Activated CD8-positive, alpha-beta T cell treated with anti-CD3 and anti-CD28 coated beads, Interleukin-2, amount 10 ng/mL, durations not matched to agents 7 days and 5 days (primary cell): ENCODE measurements around the gene BIVM. TPM values are rescaled to one million over a fixed set of nuclear protein-coding genes. Genes with fewer than 3 reads are reported as not detected.

ENCODE experiments used
- ATAC-seq: fragments of 150-1000 bp; cut with Tn5 transposase; one replicate; pipeline ENCODE4 v1.10.0; 2021; ENCODE audit warnings: moderate library complexity
- CTCF ChIA-PET: fragments of 350-600 bp; sonication (Branson Sonifier 250); formaldehyde crosslinking; loops from one replicate; lab custom pipeline; 2021; ENCODE audit warnings: antibody characterized with exemption; lab: Charles Lee
- POLR2A ChIA-PET: fragments of 350-600 bp; sonication (Branson Sonifier 250); formaldehyde crosslinking; loops from one replicate; lab custom pipeline; 2021; ENCODE audit warnings: antibody characterized with exemption; lab: Charles Lee
- DNase-seq: peaks from one replicate; pipeline ENCODE4 v3.0.0-alpha.2; 2020
- H3K27ac Mint-ChIP-seq: one replicate; pipeline ENCODE4 v1.8.0; 2021; ENCODE audit warnings: mild to moderate bottlenecking, mixed read lengths
- H3K27me3 Mint-ChIP-seq: one replicate; pipeline ENCODE4 v1.8.0; 2021; ENCODE audit warnings: low read depth, mixed read lengths
- H3K36me3 Mint-ChIP-seq: one replicate; pipeline ENCODE4 v1.8.0; 2021; ENCODE audit warnings: low read depth, mixed read lengths
- H3K4me1 Mint-ChIP-seq: one replicate; pipeline ENCODE4 v1.8.0; 2021; ENCODE audit warnings: low read depth, mixed read lengths
- H3K4me3 Mint-ChIP-seq: one replicate; pipeline ENCODE4 v1.8.0; 2021; ENCODE audit warnings: mild to moderate bottlenecking, mixed read lengths
- H3K9me3 Mint-ChIP-seq: one replicate; pipeline ENCODE4 v1.8.0; 2022; ENCODE audit warnings: mixed read lengths; ENCODE audit not compliant: insufficient read depth
- total RNA-seq, 2 experiments: library from RNA; stranded (reverse); gene quantifications; one replicate each; pipeline ENCODE4 v1.2.3, GENCODE V29; 2021

BIVM gene
- total RNA-seq, 2 experiments from 2014 or later, result 26.9 to 27.7 TPM

GRCh38 chr13:102816708-102817107 lies 17.8 kb downstream of the BIVM start:
- ChIA-PET CTCF (no interaction called here), POLR2A (interaction anchor here (0.7 kb wide), 1 partner anchor 16 kb away, joined by 8 read pairs; no protein-coding TSS in a partner anchor)
- DNase-seq (no peak), ATAC-seq (no peak)
- peaks cover 22% of the 10 kb centered on the region for H3K4me1 Mint-ChIP-seq
- H3K27me3 Mint-ChIP-seq, result no peaks in the 10 kb centered on the region
- H3K27ac Mint-ChIP-seq, result no peak overlapping the region
- H3K36me3 Mint-ChIP-seq, result peaks cover 45% of the 10 kb centered on the region
- H3K4me3 Mint-ChIP-seq, result no peak overlapping the region
- H3K9me3 Mint-ChIP-seq, result no peaks in the 10 kb centered on the region

DNA sequence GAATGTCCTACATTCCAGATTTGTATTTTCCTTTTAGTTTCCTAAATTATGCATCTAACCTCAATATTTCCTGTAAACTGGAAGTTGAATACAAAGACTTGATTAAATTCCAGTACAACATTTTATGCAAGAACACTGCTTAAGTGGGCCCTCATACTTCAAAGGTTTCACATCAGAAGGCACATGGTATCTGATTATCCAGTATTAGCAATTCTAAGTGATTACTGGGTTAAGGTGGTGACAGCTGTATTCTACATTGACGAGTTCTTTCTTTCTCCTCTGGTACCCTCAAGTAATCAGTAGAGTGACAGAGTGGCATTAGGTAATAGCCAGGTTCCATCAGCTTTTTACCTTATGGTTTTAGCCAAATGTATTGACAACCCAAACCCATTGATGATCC lies 18.3 kb downstream of the BIVM start:
- ChIA-PET POLR2A (interaction anchor here (0.7 kb wide), 1 partner anchor 17 kb away, joined by 8 read pairs; no protein-coding TSS in a partner anchor), CTCF (no interaction called here)
- Mint-ChIP-seq H3K9me3 (no peaks in the 10 kb centered on the region), H3K27me3 (no peaks in the 10 kb centered on the region), H3K4me1 (peaks cover 16% of the 10 kb centered on the region), H3K4me3 (no peak overlapping the region), H3K27ac (no peak overlapping the region), H3K36me3 (peaks cover 45% of the 10 kb centered on the region)
- no peak for DNase-seq
- no peak for ATAC-seq

DNA sequence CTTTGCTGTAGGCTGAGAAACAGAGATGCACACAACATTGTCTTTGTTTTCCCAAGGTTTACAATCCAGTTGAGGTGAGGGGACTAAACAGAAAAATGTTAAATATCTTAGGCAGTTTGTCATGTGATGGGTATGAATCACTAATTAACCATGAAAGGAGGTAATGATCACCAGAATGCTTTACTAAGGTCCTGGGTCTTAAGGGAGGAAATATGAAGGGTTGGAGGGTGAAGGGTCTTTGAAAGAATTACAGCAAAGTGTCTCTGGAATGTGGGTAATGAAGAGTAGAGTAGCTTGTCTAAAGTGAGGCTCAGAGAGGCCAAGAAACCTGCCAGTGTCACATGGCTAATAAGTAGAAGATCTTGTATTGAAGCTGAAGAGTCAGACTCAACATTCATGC lies 19.0 kb downstream of the BIVM start:
- ChIA-PET POLR2A (no interaction called here), CTCF (no interaction called here)
- no peaks in the 10 kb centered on the region for H3K27me3 Mint-ChIP-seq
- no peaks in the 10 kb centered on the region for H3K9me3 Mint-ChIP-seq
- DNase-seq (no peak), ATAC-seq (no peak)
- no peak overlapping the region for H3K4me3 Mint-ChIP-seq
- no peak overlapping the region for H3K27ac Mint-ChIP-seq
- peaks cover 11% of the 10 kb centered on the region for H3K4me1 Mint-ChIP-seq
- peaks cover 44% of the 10 kb centered on the region for H3K36me3 Mint-ChIP-seq

GRCh38 chr13:102825400-102825799 lies 26.5 kb downstream of the BIVM start:
- Mint-ChIP-seq H3K4me3 (no peak overlapping the region), H3K9me3 (no peaks in the 10 kb centered on the region), H3K27ac (no peak overlapping the region), H3K36me3 (peaks cover 35% of the 10 kb centered on the region), H3K27me3 (no peaks in the 10 kb centered on the region), H3K4me1 (no peaks in the 10 kb centered on the region)
- DNase-seq (no peak), ATAC-seq (no peak)
- ChIA-PET POLR2A (no interaction called here), CTCF (interaction anchor here (0.9 to 2.2 kb wide), 2 partner anchors 10 to 25 kb away, joined by 3 to 7 read pairs; no protein-coding TSS in a partner anchor)

DNA sequence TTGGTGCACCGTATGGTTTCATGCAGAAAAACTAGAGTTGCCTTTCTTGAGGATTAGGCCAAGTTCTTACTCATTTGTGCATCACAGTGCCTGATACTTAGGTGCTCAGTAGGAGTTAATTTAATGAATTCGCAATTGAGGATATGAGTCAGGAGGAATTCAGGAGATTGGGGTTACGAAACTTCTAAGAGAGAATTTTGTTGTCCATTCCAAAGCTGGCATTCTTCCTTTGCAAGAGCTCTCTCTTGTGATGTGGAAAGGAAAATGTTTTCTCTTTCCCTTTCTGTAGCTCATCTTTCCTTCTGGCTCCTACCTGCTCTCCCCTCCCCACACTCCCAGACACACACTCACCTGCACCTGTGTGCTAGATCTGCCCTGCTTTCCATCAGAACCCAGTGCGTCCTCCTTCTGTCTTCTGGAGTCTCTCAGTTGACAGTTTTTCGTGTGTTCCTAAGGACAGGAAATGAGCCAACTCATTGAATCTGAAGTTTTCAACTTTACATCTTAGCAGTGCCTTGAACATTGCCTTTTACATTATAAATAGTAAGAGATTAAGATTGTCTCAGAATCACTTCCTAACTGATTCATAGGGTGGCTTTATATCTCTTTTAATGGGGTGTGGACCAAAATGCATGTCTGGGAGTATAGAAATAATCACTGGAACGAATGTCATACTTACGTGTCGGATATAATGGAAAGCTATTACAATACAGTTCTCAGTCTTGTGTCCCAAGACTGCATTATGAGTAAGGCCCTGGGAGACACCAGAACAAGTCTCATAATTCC lies 27.2 kb downstream of the BIVM start:
- H3K27ac Mint-ChIP-seq, result no peak overlapping the region
- no peak for ATAC-seq
- no peaks in the 10 kb centered on the region for H3K4me1 Mint-ChIP-seq
- ChIA-PET POLR2A (no interaction called here), CTCF (interaction anchor here (0.9 to 2.2 kb wide), 2 partner anchors 10 to 26 kb away, joined by 3 to 7 read pairs; no protein-coding TSS in a partner anchor)
- no peak for DNase-seq
- peaks cover 34% of the 10 kb centered on the region for H3K36me3 Mint-ChIP-seq
- H3K9me3 Mint-ChIP-seq, result no peaks in the 10 kb centered on the region
- no peaks in the 10 kb centered on the region for H3K27me3 Mint-ChIP-seq
- H3K4me3 Mint-ChIP-seq, result no peak overlapping the region

- DNase-seq (no peak), ATAC-seq (no peak)
- H3K4me3 Mint-ChIP-seq, result no peak overlapping the region
- H3K36me3 Mint-ChIP-seq, result peaks cover 25% of the 10 kb centered on the region
- ChIA-PET CTCF (no interaction called here), POLR2A (no interaction called here)
- no peak overlapping the region for H3K27ac Mint-ChIP-seq
- no peaks in the 10 kb centered on the region for H3K27me3 Mint-ChIP-seq
- H3K9me3 Mint-ChIP-seq, result no peaks in the 10 kb centered on the region
- no peaks in the 10 kb centered on the region for H3K4me1 Mint-ChIP-seq
Measured at GRCh38 chr13:102830646-102831045, 31.7 kb downstream of the BIVM start.

DNA sequence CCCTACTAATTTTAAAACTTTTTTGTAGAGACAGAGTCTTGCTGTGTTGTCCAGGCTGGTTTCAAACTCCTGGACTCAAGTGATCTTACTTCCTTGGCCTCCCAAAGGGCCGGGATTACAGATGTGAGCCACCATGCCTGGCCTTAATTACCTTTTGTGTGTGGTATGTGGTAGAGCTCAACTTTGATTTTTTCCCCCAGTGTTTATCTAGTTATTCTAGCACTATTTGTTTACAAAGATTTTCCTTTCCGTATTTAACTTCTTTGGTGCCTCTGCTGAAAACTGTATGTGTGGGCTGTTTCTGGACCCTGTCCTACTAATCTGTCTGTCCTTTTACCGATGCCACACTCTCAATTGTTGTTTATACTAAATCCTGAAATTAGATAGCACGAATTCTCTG lies 37.6 kb downstream of the BIVM start:
- Mint-ChIP-seq H3K4me1 (no peaks in the 10 kb centered on the region), H3K27ac (no peak overlapping the region), H3K4me3 (no peak overlapping the region), H3K9me3 (no peaks in the 10 kb centered on the region), H3K36me3 (peaks cover 23% of the 10 kb centered on the region), H3K27me3 (no peaks in the 10 kb centered on the region)
- ChIA-PET CTCF (no interaction called here), POLR2A (interaction anchor here (1.9 kb wide), 1 partner anchor 9 kb away, joined by 13 read pairs; the partner anchor contains the start of gene ERCC5)
- no peak for ATAC-seq
- DNase-seq, result no peak

DNA sequence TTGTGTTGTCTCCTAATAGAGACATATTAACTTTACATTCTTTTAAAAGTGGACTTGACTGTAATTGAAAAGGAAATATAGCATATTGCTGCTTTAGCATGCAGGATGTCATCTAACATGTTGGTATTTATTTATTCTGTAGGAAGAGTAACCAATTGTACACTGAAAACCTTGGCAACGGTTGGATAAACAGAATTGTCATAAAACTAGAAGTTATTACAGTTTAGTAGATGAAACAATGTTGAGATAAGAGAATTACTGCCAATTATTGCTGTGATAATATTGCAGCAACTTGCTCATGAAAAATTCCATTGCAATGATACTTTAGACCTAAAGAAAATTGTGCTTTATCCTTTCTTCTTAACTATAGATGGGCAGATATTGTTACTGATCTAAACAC lies 39.4 kb downstream of the BIVM start:
- Mint-ChIP-seq H3K4me1 (no peaks in the 10 kb centered on the region), H3K36me3 (peaks cover 22% of the 10 kb centered on the region), H3K9me3 (no peaks in the 10 kb centered on the region), H3K4me3 (no peak overlapping the region), H3K27me3 (no peaks in the 10 kb centered on the region), H3K27ac (no peak overlapping the region)
- CTCF ChIA-PET, result interaction anchor here (1.4 kb wide), 1 partner anchor 246 kb away, joined by 4 read pairs; no protein-coding TSS in a partner anchor
- ATAC-seq (no peak), DNase-seq (no peak)
- POLR2A ChIA-PET, result interaction anchor here (0.6 kb wide), 1 partner anchor 180 kb away, joined by 3 read pairs; no protein-coding TSS in a partner anchor

DNA sequence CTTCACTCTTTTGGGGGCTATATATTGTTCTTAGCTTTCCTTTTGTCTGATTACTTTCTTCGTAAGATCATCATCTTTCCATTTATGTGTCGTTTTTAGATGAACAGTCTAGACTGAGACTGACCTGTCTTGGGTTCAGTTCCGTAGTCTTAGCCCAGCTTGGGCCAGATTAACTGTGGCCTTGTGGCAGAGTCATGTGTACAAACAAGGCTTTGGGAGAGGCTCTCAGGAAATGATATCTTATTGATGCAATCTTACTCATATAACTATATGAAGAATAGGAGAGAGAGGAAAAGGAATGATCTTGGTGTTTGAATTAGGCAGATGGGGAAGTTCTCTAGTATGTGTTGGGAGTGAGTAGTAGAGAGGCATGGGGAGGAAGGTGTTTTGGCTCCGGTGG lies 40.1 kb downstream of the BIVM start:
- Mint-ChIP-seq H3K27me3 (no peaks in the 10 kb centered on the region), H3K36me3 (peaks cover 22% of the 10 kb centered on the region), H3K4me3 (no peak overlapping the region), H3K4me1 (no peaks in the 10 kb centered on the region), H3K9me3 (no peaks in the 10 kb centered on the region), H3K27ac (no peak overlapping the region)
- ATAC-seq (no peak), DNase-seq (no peak)
- POLR2A ChIA-PET, result no interaction called here
- CTCF ChIA-PET, result interaction anchor here (1.0 kb wide), 1 partner anchor 9 kb away, joined by 3 read pairs; no protein-coding TSS in a partner anchor

GRCh38 chr13:102839462-102839861 lies 40.5 kb downstream of the BIVM start:
- Mint-ChIP-seq H3K36me3 (peaks cover 21% of the 10 kb centered on the region), H3K27me3 (no peaks in the 10 kb centered on the region), H3K4me3 (no peak overlapping the region), H3K9me3 (no peaks in the 10 kb centered on the region), H3K27ac (no peak overlapping the region), H3K4me1 (peaks cover 2% of the 10 kb centered on the region)
- POLR2A ChIA-PET, result no interaction called here
- CTCF ChIA-PET, result interaction anchor here (1.0 kb wide), 1 partner anchor 9 kb away, joined by 3 read pairs; no protein-coding TSS in a partner anchor
- ATAC-seq (no peak), DNase-seq (no peak)

DNA sequence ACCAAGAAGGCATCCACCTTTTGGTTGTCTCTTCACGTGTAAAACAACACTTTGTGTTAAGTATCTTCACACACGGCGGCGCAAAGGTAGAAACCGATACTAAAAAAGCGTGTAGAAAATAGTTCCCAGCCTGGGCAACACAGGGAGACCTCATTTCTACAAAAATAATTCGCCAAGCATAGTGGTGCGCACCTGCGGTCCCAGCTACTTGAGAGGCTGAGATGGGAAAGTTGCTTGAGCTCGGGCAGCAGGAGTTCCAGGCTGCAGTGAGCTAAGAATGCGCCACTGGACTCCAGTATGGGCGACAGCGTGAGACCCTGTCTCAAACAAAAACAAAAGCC lies 46.3 kb downstream of the BIVM start:
- no peaks in the 10 kb centered on the region for H3K27me3 Mint-ChIP-seq
- POLR2A ChIA-PET, result interaction anchor here (0.6 to 3.7 kb wide), 22 partner anchors 9 to 1036 kb away, joined by 3 to 98 read pairs (median 6); partner anchors contain the start of genes BIVM, POGLUT2, TEX30 and TPP2
- peak overlapping the region; percentile 87 for H3K4me3 Mint-ChIP-seq
- H3K27ac Mint-ChIP-seq, result peak overlapping the region; percentile 93
- peaks cover 18% of the 10 kb centered on the region for H3K36me3 Mint-ChIP-seq
- CTCF ChIA-PET, result interaction anchor here (0.7 to 4.3 kb wide), 12 partner anchors 25 to 265 kb away, joined by 3 to 39 read pairs (median 4); partner anchors contain the start of gene TPP2
- ATAC-seq, result peak; percentile 31
- DNase-seq, result no peak
- no peaks in the 10 kb centered on the region for H3K9me3 Mint-ChIP-seq
- H3K4me1 Mint-ChIP-seq, result peaks cover 32% of the 10 kb centered on the region
